CD4-positive, alpha-beta T cell treated with Interleukin-15 for 4 hours (primary cell): ENCODE measurements around the gene BRIP1.
"Not testable (repeated sequence)": the region's sequence is repeated elsewhere in the genome, so short reads cannot be mapped to it uniquely, and the experiment has no call there.

ENCODE experiments used
- DNase-seq: peaks from one replicate; pipeline ENCODE4 v3.0.0-alpha.2; 2020; ENCODE audit warnings: low spot score

The BRIP1 gene

DNA sequence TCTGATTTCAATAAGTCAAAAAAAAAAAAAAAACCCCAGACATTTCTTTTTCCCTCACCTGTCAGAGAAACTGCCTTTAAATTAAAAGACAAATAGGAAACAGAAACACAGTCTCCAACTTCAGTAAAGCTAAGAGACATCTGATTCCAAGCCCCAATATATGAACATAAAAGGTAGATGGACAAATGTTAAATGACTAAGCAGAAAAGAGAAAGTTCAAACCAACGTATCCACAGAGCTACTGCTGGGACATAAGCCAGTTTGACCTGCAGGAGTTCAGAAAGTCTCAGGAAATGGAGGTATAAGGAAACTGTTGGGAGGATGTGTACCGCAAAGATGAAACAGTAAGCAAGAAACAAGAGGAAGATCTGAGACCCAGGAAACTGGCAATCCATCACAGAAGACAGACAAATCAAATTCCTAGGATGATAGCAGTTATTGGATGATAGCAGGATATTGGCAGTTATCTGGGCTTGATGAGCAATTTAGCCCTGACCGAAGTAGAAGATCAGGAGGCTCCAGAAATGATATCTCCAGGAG is 135.0 kb downstream of the BRIP1 start:
- no peak for DNase-seq

DNA sequence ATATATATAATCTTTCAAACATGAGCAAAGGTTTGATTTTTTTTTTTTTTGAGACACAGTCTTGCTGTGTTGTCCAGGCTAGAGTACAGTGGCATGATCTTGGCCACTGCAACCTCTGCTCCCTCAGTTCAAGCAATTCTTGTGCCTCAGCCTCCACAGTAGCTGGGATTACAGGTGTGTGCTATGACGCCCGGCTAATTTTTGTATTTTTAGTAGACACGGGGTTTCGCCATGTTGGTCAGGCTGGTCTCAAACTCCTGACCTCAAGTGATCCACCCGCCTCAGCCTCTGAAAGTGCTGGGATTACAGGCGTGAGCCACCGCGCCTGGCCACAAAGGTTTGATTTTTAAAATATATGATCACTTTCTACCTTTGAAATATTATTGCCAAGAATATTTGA is 135.5 kb downstream of the BRIP1 start:
- not testable (repeated sequence) for DNase-seq

DNA sequence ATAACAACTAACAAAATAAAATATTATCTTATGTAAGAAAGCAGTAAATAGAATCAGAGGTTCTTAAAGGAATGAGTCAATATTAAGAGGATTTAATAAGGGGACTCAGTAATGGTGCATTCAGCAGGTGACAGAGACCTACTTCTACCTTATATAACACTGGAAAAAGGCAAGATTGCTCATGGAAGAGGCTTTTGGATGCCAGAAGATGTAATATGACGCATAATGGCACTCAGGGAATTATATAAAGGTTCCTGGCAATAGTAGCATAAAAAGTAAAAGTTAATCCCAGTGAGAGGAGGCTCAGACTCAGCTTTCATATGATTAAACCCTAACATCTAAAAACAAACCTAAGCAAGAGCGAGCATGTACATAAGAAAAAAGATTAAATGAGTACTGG is 136.4 kb downstream of the BRIP1 start:
- DNase-seq = no peak

DNA sequence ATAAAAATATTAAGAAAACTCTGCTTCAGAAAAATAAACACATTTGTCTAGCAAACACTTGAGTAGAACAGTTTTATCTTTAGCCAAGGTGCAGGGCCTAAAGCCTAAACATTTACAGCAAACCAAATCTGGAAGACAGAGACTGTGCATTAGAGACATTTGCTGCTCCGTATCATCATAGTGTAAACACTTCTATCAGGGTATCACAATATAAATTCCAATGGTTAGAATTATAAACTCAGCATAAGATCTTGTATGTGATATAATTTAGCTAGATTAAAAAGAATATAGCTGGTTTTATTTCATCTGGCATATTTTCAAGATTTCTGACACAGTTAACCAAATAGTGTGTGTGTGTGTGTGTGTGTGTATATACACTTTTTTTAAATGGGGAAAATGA is 138.6 kb downstream of the BRIP1 start:
- DNase-seq = no peak

DNA sequence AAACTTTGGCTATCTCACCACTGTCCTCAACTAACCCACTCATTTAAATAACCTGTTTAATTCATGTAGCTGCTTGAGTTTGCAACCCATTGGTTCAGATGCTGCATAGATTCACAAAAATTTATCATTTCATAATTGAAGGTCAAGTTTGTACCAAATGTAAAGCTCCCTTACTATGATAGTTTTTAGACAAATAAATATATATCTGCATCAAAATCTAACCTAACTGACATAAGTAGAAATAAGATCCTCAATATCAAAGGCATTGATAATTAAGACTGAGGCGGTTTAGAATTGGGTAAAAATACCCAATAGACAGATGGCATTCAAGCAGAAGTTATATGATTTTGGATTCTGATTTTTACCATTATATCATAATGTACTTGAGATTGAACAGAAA is 139.4 kb downstream of the BRIP1 start:
- no peak for DNase-seq

DNA sequence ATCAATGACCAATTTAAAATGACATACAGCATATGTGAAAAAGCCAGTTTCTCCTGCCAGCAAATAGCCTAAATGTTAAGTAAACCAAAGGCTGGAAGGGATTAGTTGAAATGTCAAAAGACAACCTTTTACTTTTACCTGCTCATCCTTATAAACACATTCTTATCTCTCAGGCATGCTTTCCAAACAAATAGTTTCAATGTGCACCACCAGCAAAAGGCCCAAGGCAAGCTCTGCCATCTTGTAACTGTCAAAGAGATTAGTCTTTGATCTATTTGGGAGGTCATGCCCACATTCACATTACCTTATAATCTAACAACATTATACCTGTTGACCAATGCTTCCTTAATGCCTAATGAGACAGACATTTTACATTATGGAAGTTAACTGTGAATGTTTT is 140.1 kb downstream of the BRIP1 start:
- no peak for DNase-seq

DNA sequence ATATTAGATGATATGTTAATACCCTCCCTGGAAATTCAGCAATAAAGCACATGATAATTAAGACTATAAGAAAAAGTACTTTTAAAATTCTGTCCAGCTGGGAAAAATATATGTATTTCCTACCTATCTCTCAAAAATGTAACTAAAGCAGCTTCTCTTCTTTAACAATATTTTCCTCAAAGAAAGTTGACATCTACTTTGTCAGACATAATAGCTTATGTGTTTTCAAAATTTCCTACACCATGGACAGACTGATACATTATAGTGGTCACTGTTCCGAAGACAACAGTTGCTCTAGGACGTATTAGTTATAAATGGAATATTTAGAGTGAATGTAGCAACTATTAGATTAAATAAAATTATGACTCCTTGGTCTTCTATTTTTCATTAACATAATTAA is 140.9 kb downstream of the BRIP1 start:
- no peak for DNase-seq

DNA sequence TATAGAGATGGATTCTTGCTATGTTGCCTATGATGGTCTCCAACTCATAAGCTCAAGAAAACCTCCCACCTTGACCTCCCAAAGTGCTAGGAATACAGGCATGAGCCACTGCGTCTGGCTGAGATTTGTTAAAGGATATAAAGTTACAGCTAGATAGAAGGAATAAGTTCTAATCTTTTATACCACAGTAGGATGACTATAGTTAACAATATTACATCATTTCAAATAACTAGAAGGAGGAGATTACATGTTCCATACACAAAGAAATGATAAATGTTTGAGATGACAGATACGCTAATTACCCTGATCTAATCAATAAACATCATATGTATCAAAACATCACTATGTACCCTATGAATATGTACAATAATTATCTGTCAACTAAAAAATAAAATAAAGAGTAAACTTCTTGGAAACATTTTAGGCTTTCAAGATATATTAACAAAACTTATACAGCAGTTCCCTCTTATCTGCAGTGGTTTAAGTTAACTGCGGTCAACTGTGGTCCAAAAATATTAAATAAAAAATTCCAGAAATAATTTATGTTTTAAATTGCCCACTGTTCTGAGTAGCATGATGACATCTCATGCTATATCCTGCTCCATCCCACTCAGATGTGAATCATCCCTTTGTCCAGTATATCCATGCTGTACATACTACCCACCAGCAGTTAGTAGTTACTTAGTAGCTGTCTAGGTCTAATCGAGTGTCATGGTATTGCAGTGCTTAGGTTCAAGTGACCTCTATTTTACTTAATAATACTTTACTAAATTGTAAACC is 143.1 kb downstream of the BRIP1 start:
- no peak for DNase-seq

DNA sequence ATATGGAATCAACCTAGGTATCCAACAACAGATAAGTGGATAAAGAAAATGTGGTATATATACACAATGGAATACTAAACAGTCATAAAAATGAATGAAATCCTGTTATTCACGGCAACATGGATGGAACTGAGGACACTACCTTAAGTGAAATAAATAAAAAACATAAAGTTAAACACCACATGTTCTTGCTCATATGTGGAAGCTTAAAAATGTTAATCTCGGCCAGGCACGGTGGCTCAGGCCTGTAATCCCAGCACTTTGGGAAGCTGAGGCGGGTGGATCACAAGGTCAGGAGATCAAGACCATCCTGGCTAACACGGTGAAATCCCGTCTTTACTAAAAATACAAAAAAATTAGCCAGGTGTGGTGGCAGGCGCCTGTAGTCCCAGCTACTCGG is 144.1 kb downstream of the BRIP1 start:
- DNase-seq = not testable (repeated sequence)

DNA sequence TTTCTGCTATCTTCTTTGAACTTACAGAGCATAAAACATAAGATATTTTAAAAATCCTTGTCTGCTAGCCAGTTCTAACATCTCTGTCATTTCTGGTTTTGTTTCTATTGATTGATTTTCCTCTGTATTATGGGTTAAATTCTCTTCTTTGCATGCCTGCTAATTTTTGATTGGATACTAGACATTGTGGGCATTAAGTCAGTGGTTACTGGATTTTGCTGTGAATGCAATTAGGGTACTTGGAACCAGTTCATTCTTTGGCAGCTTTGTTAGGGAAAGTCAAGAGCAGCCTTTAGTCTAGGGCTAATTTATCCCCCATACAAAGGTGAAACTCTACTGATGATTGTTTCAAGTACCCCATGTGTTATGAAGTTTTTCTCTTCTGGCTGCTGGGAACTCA is 145.3 kb downstream of the BRIP1 start:
- DNase-seq = no peak

DNA sequence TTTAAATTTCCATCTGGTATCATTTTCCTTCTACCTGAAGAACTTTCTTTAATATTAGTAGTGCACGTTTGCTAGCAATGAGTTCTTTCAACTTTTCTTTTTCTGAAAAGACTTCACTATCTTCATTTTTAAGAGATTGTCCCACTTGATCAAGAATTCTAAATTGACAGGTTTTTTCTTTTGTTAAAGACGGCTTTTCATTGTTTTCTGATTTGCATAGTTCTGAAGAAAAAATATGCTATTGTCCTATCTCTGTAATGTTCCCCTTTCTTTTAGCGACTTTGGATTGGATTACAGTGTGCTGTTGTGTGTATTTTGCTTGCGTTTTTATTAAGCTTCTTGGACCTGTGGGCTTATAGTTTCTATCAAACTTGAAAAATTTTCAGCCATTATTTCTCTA is 146.0 kb downstream of the BRIP1 start:
- no peak for DNase-seq

DNA sequence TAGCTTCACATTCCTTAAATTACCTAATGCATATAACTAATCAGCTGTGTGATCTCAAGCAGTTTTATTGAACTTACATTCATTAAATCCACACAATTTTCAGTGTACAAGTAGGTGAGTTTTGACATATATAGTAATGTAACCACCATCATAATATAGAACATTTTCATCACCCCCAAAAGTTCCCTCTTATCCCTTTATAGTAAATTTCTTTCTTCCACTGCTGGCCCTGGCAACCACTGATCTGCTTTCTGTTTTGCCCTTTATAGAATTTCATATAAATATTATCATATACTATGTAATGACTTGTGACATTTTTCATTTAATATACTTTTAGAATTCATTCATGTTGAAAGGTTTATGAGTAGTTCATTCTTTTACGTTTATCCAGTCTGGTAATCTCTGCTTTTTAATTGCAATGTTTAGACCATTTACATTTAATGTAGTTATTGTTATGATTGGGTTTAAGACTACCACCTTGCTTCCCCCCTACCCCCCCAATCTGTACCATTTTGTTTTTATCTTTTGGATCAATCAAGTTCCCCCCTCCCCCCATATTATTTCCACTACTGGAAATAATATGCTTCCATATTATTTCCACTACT is 147.0 kb downstream of the BRIP1 start:
- DNase-seq = no peak

DNA sequence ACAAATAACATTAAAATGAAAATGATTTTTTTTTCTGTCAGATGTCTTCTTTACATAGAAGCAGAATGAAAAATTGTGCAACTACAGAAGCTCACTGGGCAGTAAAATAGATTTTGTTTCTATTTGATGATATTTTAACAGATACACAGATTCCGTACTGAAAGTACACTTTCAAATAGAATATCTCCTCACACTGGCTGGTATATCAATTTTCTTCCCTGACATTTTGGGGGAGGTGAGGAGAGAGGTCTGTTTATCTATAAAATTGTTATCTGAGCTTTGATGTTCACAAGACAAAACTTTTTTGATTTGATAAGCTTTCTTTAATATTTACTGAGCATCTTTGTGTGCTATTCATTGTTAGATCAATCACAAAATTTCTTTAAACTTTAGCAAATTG is 148.0 kb downstream of the BRIP1 start:
- DNase-seq = no peak

DNA sequence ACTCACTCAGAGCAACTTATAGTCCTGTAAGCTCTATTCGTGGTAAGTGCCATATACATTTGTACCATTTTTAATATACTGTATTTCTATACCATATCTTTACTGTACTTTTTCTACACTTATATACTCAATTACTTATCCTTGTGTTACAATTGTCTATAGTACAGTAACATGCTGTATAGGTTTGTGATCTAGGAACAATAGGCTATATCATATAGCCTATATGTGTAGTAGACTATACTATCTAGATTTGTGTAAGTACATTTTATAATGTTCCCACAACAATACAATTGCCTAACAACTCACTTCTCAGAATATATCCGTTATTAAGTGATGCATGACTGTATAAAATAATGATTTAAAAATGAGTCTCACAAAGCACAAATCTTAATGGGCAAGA is 149.0 kb downstream of the BRIP1 start:
- DNase-seq = no peak

DNA sequence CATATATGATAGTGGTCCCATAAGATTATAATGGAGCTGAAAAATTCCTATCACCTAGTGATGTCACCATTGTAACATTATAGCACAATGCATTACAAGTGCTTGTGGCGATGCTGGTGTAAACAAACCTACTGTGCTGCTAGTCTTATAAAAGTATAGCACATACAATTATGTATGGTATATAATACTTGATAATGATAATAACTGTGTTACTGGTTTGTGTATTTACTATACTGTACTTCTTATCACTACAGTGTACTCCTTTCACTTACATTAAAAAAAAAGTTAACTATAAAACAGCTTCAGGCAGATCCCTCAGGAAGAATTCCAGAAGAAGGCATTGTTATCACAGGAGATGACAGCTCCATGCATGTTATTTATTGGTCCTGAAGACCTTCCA is 150.3 kb downstream of the BRIP1 start:
- DNase-seq = no peak

DNA sequence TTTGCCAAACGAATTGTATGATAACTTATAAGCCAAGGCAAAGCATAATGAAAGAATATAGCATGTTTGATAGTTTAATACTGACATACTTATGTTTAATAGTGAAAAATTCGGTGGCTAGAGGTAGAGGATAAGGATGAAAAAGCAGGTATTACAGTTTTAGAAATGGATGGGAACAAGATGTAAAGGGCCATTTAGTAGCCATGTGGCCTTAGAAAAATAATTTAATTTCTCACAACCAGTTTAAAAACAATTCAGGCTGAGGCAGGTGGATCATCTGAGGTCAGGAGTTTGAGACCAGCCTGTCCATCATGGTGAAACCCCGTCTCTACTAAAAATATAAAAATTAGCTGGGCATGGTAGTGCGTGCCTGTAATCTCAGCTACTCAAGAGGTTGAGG is 152.8 kb downstream of the BRIP1 start:
- DNase-seq = no peak

DNA sequence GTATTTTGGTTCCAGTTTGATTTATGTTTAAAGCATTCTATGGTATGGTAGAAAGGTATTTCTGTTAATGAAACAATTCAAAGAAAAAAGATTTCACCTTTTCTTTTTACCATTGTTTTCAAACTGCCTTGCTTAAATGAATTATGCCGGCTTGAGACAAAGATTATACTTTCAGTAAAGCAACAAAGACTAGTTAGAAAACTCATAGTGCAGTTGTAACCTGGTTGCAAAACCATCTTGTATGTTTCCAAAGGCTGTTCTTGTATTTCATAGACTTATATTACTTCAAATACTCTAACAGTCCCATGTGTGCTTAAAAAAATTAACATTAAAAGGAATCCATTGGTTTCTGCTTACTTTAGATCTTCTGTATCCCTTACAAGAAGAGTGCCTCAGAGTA is 153.8 kb downstream of the BRIP1 start:
- DNase-seq = no peak

DNA sequence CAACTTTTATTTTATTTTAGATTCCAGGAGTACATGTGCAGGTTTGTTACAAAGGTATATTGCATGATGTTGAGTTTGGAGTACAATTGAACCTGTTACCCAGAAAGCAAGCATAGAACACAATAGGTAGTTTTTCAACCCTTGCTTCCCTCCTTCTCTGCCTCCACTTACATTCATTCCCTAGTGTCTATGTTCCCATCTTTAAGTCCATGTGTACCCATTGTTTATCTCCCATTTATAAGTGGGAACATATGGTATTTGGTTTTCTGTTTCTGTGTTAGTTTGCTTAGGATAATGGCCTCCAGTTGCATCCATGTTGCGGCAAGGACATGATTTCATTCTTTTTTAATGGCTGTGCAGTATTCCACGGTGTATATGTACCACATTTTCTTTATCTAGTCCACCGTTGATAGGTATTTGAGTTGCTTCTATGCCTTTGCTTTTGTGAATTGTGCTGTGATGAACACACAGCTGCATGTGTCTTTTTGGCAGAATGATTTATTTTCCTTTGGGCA is 158.3 kb downstream of the BRIP1 start:
- no peak for DNase-seq

DNA sequence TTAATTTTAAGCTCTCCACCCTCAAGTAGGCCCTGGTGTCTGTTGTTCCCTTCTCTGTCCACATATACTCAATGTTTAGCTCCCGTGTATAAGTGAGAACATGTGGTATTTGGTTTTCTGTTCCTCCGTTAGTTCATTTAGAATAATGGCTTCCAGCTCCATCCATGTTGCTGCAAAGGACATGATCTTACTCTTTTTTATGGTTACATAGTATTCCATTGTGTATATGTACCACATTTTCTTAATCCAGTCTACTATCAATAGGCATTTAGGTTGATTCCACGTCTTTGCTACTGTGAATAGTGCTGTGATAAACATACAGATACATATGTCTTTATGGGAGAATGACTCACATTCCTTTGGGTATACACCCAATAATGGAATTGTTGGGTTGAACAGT is 160.9 kb downstream of the BRIP1 start:
- no peak for DNase-seq

DNA sequence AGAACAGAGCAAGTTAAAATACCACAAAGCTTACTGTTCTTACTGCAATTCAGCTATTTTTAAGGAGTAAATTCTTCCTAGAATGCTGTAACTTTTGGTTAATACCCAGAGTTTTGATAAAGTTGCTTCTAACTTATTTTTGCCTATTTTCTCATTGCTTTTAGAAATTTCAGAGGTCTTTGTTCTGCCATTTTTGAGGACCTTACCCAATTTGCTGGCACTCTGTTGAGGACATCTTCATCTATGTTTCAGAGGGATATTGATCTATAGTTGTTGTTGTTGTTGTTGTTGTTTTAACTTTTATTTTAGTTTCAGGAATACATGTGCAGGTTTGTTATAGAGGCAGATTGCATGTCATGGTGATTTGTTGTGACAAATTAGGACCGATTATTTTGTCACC is 161.3 kb downstream of the BRIP1 start:
- no peak for DNase-seq

DNA sequence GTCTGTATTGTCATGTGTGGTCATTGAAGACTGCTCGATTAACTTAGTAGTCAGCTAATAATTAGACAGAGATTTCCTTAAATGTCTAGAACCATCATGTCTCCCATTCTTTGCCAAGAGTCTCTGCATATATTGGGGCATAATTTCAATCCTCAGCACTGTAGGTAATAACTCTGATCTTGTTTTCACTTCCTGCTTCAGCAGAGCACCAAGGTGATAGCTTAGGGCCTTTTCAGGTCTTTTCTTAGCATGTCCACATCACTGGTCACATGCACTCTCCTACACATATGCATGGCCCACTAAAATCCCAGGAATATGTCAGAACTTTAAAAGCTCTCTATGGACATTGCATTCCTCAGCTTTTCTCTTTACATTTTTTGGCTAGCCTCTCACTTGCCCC is 162.0 kb downstream of the BRIP1 start:
- DNase-seq = no peak

DNA sequence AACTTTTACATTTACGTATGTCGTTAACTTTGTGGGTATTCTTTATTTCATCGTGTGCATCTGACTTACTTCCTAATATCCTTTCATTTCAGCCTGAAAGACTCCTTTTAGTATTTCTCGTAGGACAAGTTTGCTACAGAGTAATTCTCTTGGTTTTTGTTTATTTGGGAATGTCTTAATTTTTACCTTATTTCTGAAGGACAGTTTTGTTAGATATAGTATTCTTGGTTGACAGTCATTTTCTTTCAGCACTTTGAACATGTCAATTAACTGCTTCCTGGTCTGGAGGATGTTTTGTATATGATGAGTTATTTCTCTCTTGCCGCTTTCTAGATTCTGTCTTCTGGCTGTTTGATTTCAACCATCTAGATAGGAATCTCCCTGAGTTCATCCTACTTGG is 163.1 kb downstream of the BRIP1 start:
- DNase-seq = no peak

DNA sequence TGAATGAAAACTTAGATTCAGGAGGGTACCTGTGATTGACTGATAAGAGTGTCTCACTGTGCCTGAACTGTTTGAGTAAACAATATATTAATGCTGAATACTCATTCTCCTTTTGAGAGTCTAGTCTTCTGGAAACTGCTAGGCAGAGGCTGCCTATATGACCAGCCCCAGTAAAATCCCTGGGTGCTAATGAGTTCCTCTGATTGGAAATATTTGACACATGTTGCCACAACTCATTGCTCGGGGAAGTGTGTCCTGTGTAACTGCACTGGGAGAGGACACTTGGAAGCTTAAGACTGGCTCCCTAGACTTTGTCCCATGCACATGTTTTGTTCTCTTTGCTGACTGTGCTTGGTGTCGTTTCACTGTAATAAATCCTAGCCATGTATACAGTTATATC is 163.6 kb downstream of the BRIP1 start:
- DNase-seq = no peak

DNA sequence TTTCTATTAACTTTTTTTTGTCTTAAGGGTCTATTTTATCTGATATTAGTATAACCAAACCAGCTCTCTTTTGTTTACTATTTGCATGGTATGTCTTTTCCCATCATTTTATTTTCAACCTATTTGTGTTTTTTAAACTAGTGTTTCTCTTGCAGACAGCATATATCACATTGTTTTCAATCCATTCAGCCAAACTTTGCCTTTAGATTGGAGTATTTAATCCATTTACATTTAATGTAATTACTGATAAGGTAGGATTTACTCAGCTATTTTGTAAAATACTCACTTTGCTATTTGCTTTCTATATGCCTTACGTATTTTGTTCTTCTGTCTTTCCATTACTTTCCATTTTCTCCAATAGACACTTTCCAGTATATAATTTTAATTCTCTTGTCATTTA is 164.3 kb downstream of the BRIP1 start:
- no peak for DNase-seq
